SU-DHL-6 (cell line): Measurements from ENCODE around the gene CDHR2.

Experiments used
- H2AFZ ChIP-seq: fragments of 200-600 bp; sonication (generic); 2 replicates; pipeline ENCODE4 v1.6.1; 2014; ENCODE audit warnings: low read depth, mild to moderate bottlenecking, moderate library complexity, mixed read lengths, antibody characterized with exemption, low read length; ENCODE audit not compliant: severe bottlenecking
- H3F3A ChIP-seq: fragments of 200-600 bp; shearing (Covaris generic); 2 replicates; pipeline ENCODE4 v1.6.0; 2016; ENCODE audit warnings: antibody characterized with exemption, mild to moderate bottlenecking; ENCODE audit not compliant: insufficient read depth
- H3K27ac ChIP-seq: fragments of 200-600 bp; sonication (generic); 2 replicates; pipeline ENCODE4 v1.5.1; 2016; ENCODE audit warnings: low read depth, mild to moderate bottlenecking, low read length, moderate library complexity, mixed read lengths
- H3K27me3 ChIP-seq: fragments of 200-600 bp; sonication (generic), shearing (Covaris generic); 2 replicates; pipeline ENCODE4 v1.6.0; 2014; ENCODE audit warnings: mild to moderate bottlenecking, low read length
- H3K36me3 ChIP-seq: fragments of 200-600 bp; sonication (generic); 2 replicates; pipeline ENCODE4 v1.6.1; 2014; ENCODE audit warnings: mild to moderate bottlenecking, low read length, mixed read lengths
- H3K4me2 ChIP-seq: fragments of 300-600, 200-600 bp; shearing (Covaris generic), sonication (generic); 2 replicates; pipeline ENCODE4 v1.6.0; 2014; ENCODE audit warnings: low read length, low read depth, mild to moderate bottlenecking; ENCODE audit not compliant: poor library complexity, severe bottlenecking
- H3K4me3 ChIP-seq: fragments of 200-600 bp; sonication (generic); 2 replicates; pipeline ENCODE4 v1.5.1; 2014; ENCODE audit warnings: antibody characterized with exemption, low read length, mild to moderate bottlenecking, mixed read lengths; ENCODE audit not compliant: insufficient read depth, poor library complexity, severe bottlenecking
- H3K79me2 ChIP-seq: fragments of 200-600 bp; sonication (generic); 2 replicates; pipeline ENCODE4 v1.6.1; 2014; ENCODE audit warnings: mild to moderate bottlenecking, low read length, moderate library complexity; ENCODE audit not compliant: insufficient read depth
- H3K9ac ChIP-seq: fragments of 200-600 bp; sonication (generic); 2 replicates; pipeline ENCODE4 v1.7.0; 2014; ENCODE audit warnings: mild to moderate bottlenecking, low read length
- H3K9me2 ChIP-seq: fragments of 200-600 bp; sonication (generic); replicated peaks from 2 replicates; pipeline ENCODE4 v1.6.1; 2014; ENCODE audit warnings: low read length; ENCODE audit not compliant: insufficient read depth
- H3K9me3 ChIP-seq: fragments of 200-600 bp; sonication (generic); 2 replicates; pipeline ENCODE4 v1.6.1; 2014; ENCODE audit warnings: low read length, mixed read lengths; ENCODE audit not compliant: insufficient read depth
- H4K20me1 ChIP-seq: fragments of 200-600 bp; sonication (generic); 2 replicates; pipeline ENCODE4 v1.6.1; 2014; ENCODE audit warnings: low read depth, mild to moderate bottlenecking, antibody characterized with exemption, low read length, moderate library complexity, mixed read lengths
- EZH2phosphoT487 ChIP-seq: fragments of 200-600 bp; sonication (generic), shearing (Covaris generic); conservative IDR thresholded peaks from 2 replicates; pipeline ENCODE4 v1.6.1; 2018; ENCODE audit warnings: mild to moderate bottlenecking, antibody characterized with exemption, low read length, moderate library complexity, mixed read lengths
- TF ChIP-seq, protein P1 (sequence below): fragments of 200-600 bp; sonication (generic); IDR thresholded peaks from one replicate; pipeline ENCODE4 v1.5.1; 2017; ENCODE audit warnings: antibody characterized with exemption, mild to moderate bottlenecking, low read length, moderate library complexity; ENCODE audit not compliant: insufficient read depth, poor library complexity, severe bottlenecking

CDHR2 gene

DNA sequence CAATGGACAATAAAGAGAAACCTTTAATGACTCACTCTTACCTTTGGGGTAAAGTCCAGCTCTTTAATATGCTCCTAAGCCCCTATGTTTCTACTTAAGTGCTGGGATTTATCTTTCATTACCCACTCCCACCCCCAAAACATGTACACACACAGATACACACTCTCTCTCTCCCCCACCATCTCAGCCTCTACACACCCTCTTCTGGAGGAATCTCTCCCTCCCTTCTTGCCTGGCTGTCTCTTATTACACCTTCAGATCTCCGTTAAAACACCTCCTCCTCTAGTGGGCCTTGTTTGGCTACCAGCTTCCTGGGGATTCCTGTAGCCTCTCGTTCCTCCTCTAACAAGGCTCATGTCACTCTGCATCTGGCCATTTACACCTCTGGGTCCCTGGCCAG, 53.9 kb downstream of the CDHR2 start:
- H3K9ac ChIP-seq: no peak overlapping the region
- TF ChIP-seq, protein P1, sequence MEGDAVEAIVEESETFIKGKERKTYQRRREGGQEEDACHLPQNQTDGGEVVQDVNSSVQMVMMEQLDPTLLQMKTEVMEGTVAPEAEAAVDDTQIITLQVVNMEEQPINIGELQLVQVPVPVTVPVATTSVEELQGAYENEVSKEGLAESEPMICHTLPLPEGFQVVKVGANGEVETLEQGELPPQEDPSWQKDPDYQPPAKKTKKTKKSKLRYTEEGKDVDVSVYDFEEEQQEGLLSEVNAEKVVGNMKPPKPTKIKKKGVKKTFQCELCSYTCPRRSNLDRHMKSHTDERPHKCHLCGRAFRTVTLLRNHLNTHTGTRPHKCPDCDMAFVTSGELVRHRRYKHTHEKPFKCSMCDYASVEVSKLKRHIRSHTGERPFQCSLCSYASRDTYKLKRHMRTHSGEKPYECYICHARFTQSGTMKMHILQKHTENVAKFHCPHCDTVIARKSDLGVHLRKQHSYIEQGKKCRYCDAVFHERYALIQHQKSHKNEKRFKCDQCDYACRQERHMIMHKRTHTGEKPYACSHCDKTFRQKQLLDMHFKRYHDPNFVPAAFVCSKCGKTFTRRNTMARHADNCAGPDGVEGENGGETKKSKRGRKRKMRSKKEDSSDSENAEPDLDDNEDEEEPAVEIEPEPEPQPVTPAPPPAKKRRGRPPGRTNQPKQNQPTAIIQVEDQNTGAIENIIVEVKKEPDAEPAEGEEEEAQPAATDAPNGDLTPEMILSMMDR: no peak
- no peaks in the 10 kb centered on the region for H3F3A ChIP-seq
- H3K9me3 ChIP-seq: no peaks in the 10 kb centered on the region
- H3K4me2 ChIP-seq: no peak overlapping the region
- H3K27ac ChIP-seq: no peak overlapping the region
- H3K36me3 ChIP-seq: no peaks in the 10 kb centered on the region
- H2AFZ ChIP-seq: no peak overlapping the region
- no peak overlapping the region for H3K4me3 ChIP-seq
- H3K9me2 ChIP-seq: no peaks in the 10 kb centered on the region
- H4K20me1 ChIP-seq: no peaks in the 10 kb centered on the region
- H3K79me2 ChIP-seq: no peaks in the 10 kb centered on the region
- no peaks in the 10 kb centered on the region for H3K27me3 ChIP-seq

DNA sequence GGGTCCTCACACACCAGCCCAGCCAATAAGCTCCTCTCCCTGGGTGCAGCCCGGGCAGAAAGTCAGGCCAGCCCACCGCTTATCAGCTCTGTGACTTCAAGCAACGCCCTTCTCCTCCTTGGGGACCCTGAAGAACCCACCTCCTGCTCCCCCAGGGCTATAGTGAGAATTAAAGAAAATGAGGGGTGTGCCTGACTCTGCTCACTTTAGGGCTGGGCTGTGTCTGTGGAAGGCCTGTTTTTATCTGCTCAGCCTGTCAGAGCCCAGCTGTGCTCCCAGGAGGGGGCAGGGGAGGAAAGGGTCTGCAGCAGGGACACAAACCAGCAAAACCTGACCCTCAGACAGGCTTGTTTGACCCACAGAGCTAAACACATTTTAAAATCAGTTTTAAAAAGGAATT, 56.9 kb downstream of the CDHR2 start:
- TF ChIP-seq EZH2phosphoT487: no peak
- no peaks in the 10 kb centered on the region for H4K20me1 ChIP-seq

DNA sequence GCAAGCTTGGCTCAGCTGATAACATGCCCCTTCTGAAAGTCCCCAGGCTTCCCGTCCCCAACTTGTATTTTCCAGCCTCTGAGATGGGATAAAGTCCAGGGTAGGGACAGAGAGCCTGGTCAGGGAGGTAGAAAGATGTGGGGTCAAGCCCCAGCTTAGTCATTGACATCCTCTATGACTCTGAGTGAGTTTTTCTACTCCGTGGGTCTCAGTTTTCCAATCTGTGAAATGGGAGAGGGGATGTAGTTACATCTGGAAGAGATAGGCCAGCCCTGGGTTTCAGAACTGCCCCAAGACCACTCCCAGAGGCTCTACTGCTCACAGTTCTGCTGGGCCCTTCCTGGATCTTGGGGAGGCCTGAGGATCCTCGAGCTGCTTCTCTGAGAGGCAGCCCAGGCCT, 57.7 kb downstream of the CDHR2 start:
- Histone ChIP-seq H3K4me2 (no peak overlapping the region), H4K20me1 (no peaks in the 10 kb centered on the region), H3K27me3 (no peaks in the 10 kb centered on the region), H3K9ac (no peak overlapping the region), H3F3A (0 out of 2 replicates have a peak, but pooled peaks cover 3% of the 10 kb centered on the region), H3K9me2 (no peaks in the 10 kb centered on the region), H3K79me2 (no peaks in the 10 kb centered on the region), H3K4me3 (no peak overlapping the region), H3K27ac (no peak overlapping the region), H3K9me3 (no peaks in the 10 kb centered on the region), H3K36me3 (no peaks in the 10 kb centered on the region), H2AFZ (no peak overlapping the region)
- TF ChIP-seq, protein P1: no peak
- no peak for TF ChIP-seq EZH2phosphoT487

More for the DNA sequence above, 56.9 kb downstream of the CDHR2 start:
- no peaks in the 10 kb centered on the region for H3K9me3 ChIP-seq
- no peak overlapping the region for H3K9ac ChIP-seq
- H3K9me2 ChIP-seq: no peaks in the 10 kb centered on the region
- H2AFZ ChIP-seq: no peak overlapping the region
- H3F3A ChIP-seq: 0 out of 2 replicates have a peak, but pooled peaks cover 3% of the 10 kb centered on the region
- H3K79me2 ChIP-seq: no peaks in the 10 kb centered on the region
- H3K4me3 ChIP-seq: no peak overlapping the region
- H3K27me3 ChIP-seq: no peaks in the 10 kb centered on the region
- no peaks in the 10 kb centered on the region for H3K36me3 ChIP-seq
- H3K27ac ChIP-seq: no peak overlapping the region
- no peak overlapping the region for H3K4me2 ChIP-seq

DNA sequence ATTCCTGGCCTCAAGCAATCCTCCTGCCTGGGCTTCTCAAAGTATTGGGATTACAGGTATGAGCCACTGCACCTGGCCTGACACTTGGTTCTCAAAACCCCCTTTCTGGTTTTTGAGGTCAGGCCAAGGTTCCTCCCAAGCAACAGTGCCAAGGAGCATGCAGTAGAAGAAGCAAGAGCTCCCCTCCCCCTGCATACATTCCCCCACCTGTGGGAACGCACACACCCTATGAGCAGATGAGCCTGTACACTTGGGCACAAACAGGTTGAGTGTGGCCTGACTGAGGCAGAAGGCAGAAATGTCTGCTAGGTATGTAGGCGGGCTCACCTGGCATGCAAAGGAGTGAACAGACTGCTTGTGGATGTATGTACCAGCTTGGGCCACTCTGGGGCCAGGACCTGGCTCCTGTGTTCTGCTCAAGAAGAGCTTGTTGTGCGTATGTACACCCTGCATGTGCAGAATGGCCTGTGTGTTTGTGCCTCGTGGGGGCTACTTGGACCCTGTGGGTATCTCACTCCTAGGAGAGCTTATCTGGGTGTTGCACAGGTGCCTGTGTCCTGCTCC, 59.1 kb downstream of the CDHR2 start:
- Histone ChIP-seq H2AFZ (no peak overlapping the region), H3K27me3 (no peaks in the 10 kb centered on the region), H3K9me2 (no peaks in the 10 kb centered on the region), H3K9ac (no peak overlapping the region), H3K4me2 (no peak overlapping the region), H3K27ac (no peak overlapping the region), H3K36me3 (no peaks in the 10 kb centered on the region), H3K9me3 (no peaks in the 10 kb centered on the region), H3F3A (0 out of 2 replicates have a peak, but pooled peaks cover 3% of the 10 kb centered on the region), H3K4me3 (no peak overlapping the region), H4K20me1 (no peaks in the 10 kb centered on the region), H3K79me2 (no peaks in the 10 kb centered on the region)
- TF ChIP-seq, protein P1: no peak
- TF ChIP-seq EZH2phosphoT487: no peak
